HG02973 (cell line): ENCODE results near the gene DTX2.
"Not testable (repeated sequence)": the region's sequence is repeated elsewhere in the genome, so short reads cannot be mapped to it uniquely, and the experiment has no call there.

Source experiments
- ATAC-seq: cut with Tn5 transposase; IDR thresholded peaks from one replicate; pipeline ENCODE4 v1.9.1; 2021; ENCODE audit warnings: moderate library complexity; ENCODE audit not compliant: unreplicated experiment

Gene DTX2

GRCh38 chr7:76442664-76443446 is 18.7 kb upstream of the DTX2 start:
- ATAC-seq: not testable (repeated sequence)

- ATAC-seq: not testable (repeated sequence)
Measured at GRCh38 chr7:76443846-76444245, 17.7 kb upstream of the DTX2 start.

- peak; percentile 94 for ATAC-seq
Measured at GRCh38 chr7:76445577-76446008, 15.9 kb upstream of the DTX2 start.

GRCh38 chr7:76457017-76457416 is 4.5 kb upstream of the DTX2 start:
- not testable (repeated sequence) for ATAC-seq

GRCh38 chr7:76458504-76458903 is 3.0 kb upstream of the DTX2 start:
- ATAC-seq: not testable (repeated sequence)

- not testable (repeated sequence) for ATAC-seq
Measured at GRCh38 chr7:76460767-76461166, 742 bp upstream of the DTX2 start.

GRCh38 chr7:76462271-76462882 is 868 bp downstream of the DTX2 start:
- ATAC-seq: peak; percentile 15

- not testable (repeated sequence) for ATAC-seq
Measured at GRCh38 chr7:76464959-76465358, 3.5 kb downstream of the DTX2 start.

- not testable (repeated sequence) for ATAC-seq
Measured at GRCh38 chr7:76465950-76466349, 4.4 kb downstream of the DTX2 start.

- not testable (repeated sequence) for ATAC-seq
Measured at GRCh38 chr7:76467743-76468404, 6.4 kb downstream of the DTX2 start.

GRCh38 chr7:76471556-76472221 is 10.2 kb downstream of the DTX2 start:
- ATAC-seq: not testable (repeated sequence)

- not testable (repeated sequence) for ATAC-seq
Measured at GRCh38 chr7:76473097-76473496, 11.6 kb downstream of the DTX2 start.

- not testable (repeated sequence) for ATAC-seq
Measured at GRCh38 chr7:76476280-76476679, 14.8 kb downstream of the DTX2 start.

- ATAC-seq: not testable (repeated sequence)
Measured at GRCh38 chr7:76476742-76477474, 15.4 kb downstream of the DTX2 start.

GRCh38 chr7:76479628-76480027 is 18.1 kb downstream of the DTX2 start:
- not testable (repeated sequence) for ATAC-seq

GRCh38 chr7:76480403-76481253 is 19.1 kb downstream of the DTX2 start:
- not testable (repeated sequence) for ATAC-seq

- ATAC-seq: not testable (repeated sequence)
Measured at GRCh38 chr7:76482660-76483059, 21.2 kb downstream of the DTX2 start.

GRCh38 chr7:76483081-76483480 is 21.6 kb downstream of the DTX2 start:
- ATAC-seq: not testable (repeated sequence)

GRCh38 chr7:76484456-76484855 is 22.9 kb downstream of the DTX2 start:
- not testable (repeated sequence) for ATAC-seq
